HEK293 (cell line): ENCODE measurements around the gene SKI.

Experiments used
- KLF1 ChIP-seq: fragments of 450-650 bp; formaldehyde crosslinking; IDR thresholded peaks from 2 replicates; pipeline ENCODE4 v1.5.1; 2016; ENCODE audit warnings: missing biosample characterization, missing genetic modification characterization
- KLF16 ChIP-seq: fragments of 450-650 bp; formaldehyde crosslinking; IDR thresholded peaks from 2 replicates; pipeline ENCODE4 v1.5.1; 2017; ENCODE audit warnings: missing biosample characterization, missing genetic modification characterization
- YY1 ChIP-seq: fragments of 450-650 bp; formaldehyde crosslinking; IDR thresholded peaks from 2 replicates; pipeline ENCODE4 v1.5.1; 2018; ENCODE audit warnings: missing biosample characterization, missing genetic modification characterization
- ZNF140 ChIP-seq: fragments of 450-650 bp; formaldehyde crosslinking; IDR thresholded peaks from 2 replicates; pipeline ENCODE4 v1.5.1; 2016; ENCODE audit warnings: missing biosample characterization, missing genetic modification characterization
- ZNF184 ChIP-seq: fragments of 450-650 bp; IDR thresholded peaks from 2 replicates; pipeline ENCODE4 v1.5.1; 2018; ENCODE audit warnings: missing biosample characterization, mild to moderate bottlenecking, missing genetic modification characterization
- ZNF280C ChIP-seq: fragments of 450-650 bp; formaldehyde crosslinking; IDR thresholded peaks from 2 replicates; pipeline ENCODE4 v1.5.1; 2016; ENCODE audit warnings: missing biosample characterization, missing genetic modification characterization
- ZNF292 ChIP-seq: fragments of 450-650 bp; formaldehyde crosslinking; IDR thresholded peaks from 2 replicates; pipeline ENCODE4 v1.5.1; 2016; ENCODE audit warnings: low read depth, missing biosample characterization, missing genetic modification characterization, borderline replicate concordance
- ZNF354C ChIP-seq: fragments of 450-650 bp; formaldehyde crosslinking; IDR thresholded peaks from 2 replicates; pipeline ENCODE4 v1.5.1; 2016; ENCODE audit warnings: missing biosample characterization, missing genetic modification characterization, low read depth, borderline replicate concordance
- ZNF416 ChIP-seq: fragments of 450-650 bp; formaldehyde crosslinking; IDR thresholded peaks from 2 replicates; pipeline ENCODE4 v1.5.1; 2016; ENCODE audit warnings: missing biosample characterization, missing genetic modification characterization
- ZNF560 ChIP-seq: fragments of 450-650 bp; formaldehyde crosslinking; IDR thresholded peaks from 2 replicates; pipeline ENCODE4 v1.5.1; 2017; ENCODE audit warnings: missing biosample characterization, missing genetic modification characterization, borderline replicate concordance
- TF ChIP-seq, protein P1 (sequence below): fragments of 450-650 bp; formaldehyde crosslinking; IDR thresholded peaks from 2 replicates; pipeline ENCODE4 v1.5.1; 2016; ENCODE audit warnings: missing biosample characterization, missing genetic modification characterization
- TF ChIP-seq, protein P2 (sequence below): fragments of 450-650 bp; formaldehyde crosslinking; optimal IDR thresholded peaks from 2 replicates; pipeline ENCODE3; 2016; ENCODE audit warnings: missing biosample characterization, mild to moderate bottlenecking, missing genetic modification characterization
- TF ChIP-seq, protein P3 (sequence below): fragments of 450-650 bp; formaldehyde crosslinking; IDR thresholded peaks from 2 replicates; pipeline ENCODE4 v1.5.1; 2016; ENCODE audit warnings: missing biosample characterization, missing genetic modification characterization
- TF ChIP-seq, protein P4 (sequence below): fragments of 450-650 bp; formaldehyde crosslinking; IDR thresholded peaks from 2 replicates; pipeline ENCODE4; 2016; ENCODE audit warnings: missing biosample characterization, missing genetic modification characterization

GRCh38 chr1:2310332-2311183, 82.4 kb downstream of the SKI start:
- no peak for TF ChIP-seq ZNF560 (tag by site-specific recombination)
- TF ChIP-seq, protein P1, sequence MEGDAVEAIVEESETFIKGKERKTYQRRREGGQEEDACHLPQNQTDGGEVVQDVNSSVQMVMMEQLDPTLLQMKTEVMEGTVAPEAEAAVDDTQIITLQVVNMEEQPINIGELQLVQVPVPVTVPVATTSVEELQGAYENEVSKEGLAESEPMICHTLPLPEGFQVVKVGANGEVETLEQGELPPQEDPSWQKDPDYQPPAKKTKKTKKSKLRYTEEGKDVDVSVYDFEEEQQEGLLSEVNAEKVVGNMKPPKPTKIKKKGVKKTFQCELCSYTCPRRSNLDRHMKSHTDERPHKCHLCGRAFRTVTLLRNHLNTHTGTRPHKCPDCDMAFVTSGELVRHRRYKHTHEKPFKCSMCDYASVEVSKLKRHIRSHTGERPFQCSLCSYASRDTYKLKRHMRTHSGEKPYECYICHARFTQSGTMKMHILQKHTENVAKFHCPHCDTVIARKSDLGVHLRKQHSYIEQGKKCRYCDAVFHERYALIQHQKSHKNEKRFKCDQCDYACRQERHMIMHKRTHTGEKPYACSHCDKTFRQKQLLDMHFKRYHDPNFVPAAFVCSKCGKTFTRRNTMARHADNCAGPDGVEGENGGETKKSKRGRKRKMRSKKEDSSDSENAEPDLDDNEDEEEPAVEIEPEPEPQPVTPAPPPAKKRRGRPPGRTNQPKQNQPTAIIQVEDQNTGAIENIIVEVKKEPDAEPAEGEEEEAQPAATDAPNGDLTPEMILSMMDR (tag by site-specific recombination): no peak
- no peak for TF ChIP-seq ZNF140
- no peak for TF ChIP-seq KLF16 (tag by site-specific recombination)
- TF ChIP-seq, protein P2, sequence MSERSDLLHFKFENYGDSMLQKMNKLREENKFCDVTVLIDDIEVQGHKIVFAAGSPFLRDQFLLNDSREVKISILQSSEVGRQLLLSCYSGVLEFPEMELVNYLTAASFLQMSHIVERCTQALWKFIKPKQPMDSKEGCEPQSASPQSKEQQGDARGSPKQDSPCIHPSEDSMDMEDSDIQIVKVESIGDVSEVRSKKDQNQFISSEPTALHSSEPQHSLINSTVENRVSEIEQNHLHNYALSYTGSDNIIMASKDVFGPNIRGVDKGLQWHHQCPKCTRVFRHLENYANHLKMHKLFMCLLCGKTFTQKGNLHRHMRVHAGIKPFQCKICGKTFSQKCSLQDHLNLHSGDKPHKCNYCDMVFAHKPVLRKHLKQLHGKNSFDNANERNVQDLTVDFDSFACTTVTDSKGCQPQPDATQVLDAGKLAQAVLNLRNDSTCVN (tag by site-specific recombination): no peak
- no peak for TF ChIP-seq ZNF184
- TF ChIP-seq, protein P3, sequence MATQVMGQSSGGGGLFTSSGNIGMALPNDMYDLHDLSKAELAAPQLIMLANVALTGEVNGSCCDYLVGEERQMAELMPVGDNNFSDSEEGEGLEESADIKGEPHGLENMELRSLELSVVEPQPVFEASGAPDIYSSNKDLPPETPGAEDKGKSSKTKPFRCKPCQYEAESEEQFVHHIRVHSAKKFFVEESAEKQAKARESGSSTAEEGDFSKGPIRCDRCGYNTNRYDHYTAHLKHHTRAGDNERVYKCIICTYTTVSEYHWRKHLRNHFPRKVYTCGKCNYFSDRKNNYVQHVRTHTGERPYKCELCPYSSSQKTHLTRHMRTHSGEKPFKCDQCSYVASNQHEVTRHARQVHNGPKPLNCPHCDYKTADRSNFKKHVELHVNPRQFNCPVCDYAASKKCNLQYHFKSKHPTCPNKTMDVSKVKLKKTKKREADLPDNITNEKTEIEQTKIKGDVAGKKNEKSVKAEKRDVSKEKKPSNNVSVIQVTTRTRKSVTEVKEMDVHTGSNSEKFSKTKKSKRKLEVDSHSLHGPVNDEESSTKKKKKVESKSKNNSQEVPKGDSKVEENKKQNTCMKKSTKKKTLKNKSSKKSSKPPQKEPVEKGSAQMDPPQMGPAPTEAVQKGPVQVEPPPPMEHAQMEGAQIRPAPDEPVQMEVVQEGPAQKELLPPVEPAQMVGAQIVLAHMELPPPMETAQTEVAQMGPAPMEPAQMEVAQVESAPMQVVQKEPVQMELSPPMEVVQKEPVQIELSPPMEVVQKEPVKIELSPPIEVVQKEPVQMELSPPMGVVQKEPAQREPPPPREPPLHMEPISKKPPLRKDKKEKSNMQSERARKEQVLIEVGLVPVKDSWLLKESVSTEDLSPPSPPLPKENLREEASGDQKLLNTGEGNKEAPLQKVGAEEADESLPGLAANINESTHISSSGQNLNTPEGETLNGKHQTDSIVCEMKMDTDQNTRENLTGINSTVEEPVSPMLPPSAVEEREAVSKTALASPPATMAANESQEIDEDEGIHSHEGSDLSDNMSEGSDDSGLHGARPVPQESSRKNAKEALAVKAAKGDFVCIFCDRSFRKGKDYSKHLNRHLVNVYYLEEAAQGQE (tag by site-specific recombination): no peak
- no peak for TF ChIP-seq ZNF292 (tag by site-specific recombination)
- no peak for TF ChIP-seq ZNF416 (tag by site-specific recombination)
- TF ChIP-seq, protein P4, sequence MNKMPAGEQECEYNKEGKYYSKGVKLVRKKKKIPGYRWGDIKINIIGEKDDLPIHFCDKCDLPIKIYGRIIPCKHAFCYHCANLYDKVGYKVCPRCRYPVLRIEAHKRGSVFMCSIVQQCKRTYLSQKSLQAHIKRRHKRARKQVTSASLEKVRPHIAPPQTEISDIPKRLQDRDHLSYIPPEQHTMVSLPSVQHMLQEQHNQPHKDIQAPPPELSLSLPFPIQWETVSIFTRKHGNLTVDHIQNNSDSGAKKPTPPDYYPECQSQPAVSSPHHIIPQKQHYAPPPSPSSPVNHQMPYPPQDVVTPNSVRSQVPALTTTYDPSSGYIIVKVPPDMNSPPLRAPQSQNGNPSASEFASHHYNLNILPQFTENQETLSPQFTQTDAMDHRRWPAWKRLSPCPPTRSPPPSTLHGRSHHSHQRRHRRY (tag by site-specific recombination): no peak
- no peak for TF ChIP-seq KLF1 (tag by site-specific recombination)
- TF ChIP-seq YY1 (tag by site-specific recombination): no peak
- no peak for TF ChIP-seq ZNF354C
- TF ChIP-seq ZNF280C (tag by site-specific recombination): no peak
